Ectodermal cell (in vitro differentiated cells): ENCODE data around the gene PCSK6.

Experiments used
- H3K27ac ChIP-seq: 2 replicates; pipeline ENCODE4 v1.7.0; 2013; ENCODE audit warnings: mild to moderate bottlenecking, low read depth, low read length; ENCODE audit not compliant: insufficient read depth, poor library complexity, severe bottlenecking
- H3K27me3 ChIP-seq: 2 replicates; pipeline ENCODE4 v1.7.0; 2013; ENCODE audit warnings: mild to moderate bottlenecking, low read length; ENCODE audit not compliant: insufficient read depth, control insufficient read depth, poor library complexity, severe bottlenecking
- H3K36me3 ChIP-seq: one replicate; pipeline ENCODE4 v1.7.0; 2013; ENCODE audit warnings: low read length; ENCODE audit not compliant: control insufficient read depth, insufficient read depth
- H3K4me1 ChIP-seq: one replicate; pipeline ENCODE4 v1.7.0; 2013; ENCODE audit warnings: low read length; ENCODE audit not compliant: control insufficient read depth, insufficient read depth
- H3K4me3 ChIP-seq: 2 replicates; pipeline ENCODE4 v1.7.0; 2013; ENCODE audit warnings: low read depth, low read length, control low read depth; ENCODE audit not compliant: insufficient read depth
- H3K9me3 ChIP-seq: 2 replicates; pipeline ENCODE4 v1.7.0; 2013; ENCODE audit warnings: mild to moderate bottlenecking, low read length, moderate library complexity; ENCODE audit not compliant: control insufficient read depth
- WGBS, 2 experiments: methylation state at CpG; one replicate each; pipeline ENCODE4 v1.1.7; 2013; ENCODE audit warnings: missing lambda C conversion rate in 2 of 2; 5-methylcytosine and 5-hydroxymethylcytosine counted together

PCSK6 gene

GRCh38 chr15:101522621-101523559 is 33.4 kb upstream of the PCSK6 start:
- WGBS, 2 experiments: 92 to 93% methylated on average over 18 of the region's 18 CpGs
- no peaks in the 10 kb centered on the region for H3K9me3 ChIP-seq
- no peak overlapping the region for H3K4me3 ChIP-seq
- H3K27me3 ChIP-seq: no peaks in the 10 kb centered on the region
- no peak overlapping the region for H3K27ac ChIP-seq
- H3K36me3 ChIP-seq: no peaks in the 10 kb centered on the region
- no peaks in the 10 kb centered on the region for H3K4me1 ChIP-seq

GRCh38 chr15:101522091-101522490 is 32.6 kb upstream of the PCSK6 start:
- H3K4me3 ChIP-seq: no peak overlapping the region
- WGBS, 2 experiments: 85 to 86% methylated on average over 11 of the region's 11 CpGs
- H3K27ac ChIP-seq: no peak overlapping the region
- H3K36me3 ChIP-seq: no peaks in the 10 kb centered on the region
- no peaks in the 10 kb centered on the region for H3K9me3 ChIP-seq
- H3K27me3 ChIP-seq: no peaks in the 10 kb centered on the region
- H3K4me1 ChIP-seq: no peaks in the 10 kb centered on the region

- Histone ChIP-seq H3K4me1 (no peaks in the 10 kb centered on the region), H3K9me3 (no peaks in the 10 kb centered on the region), H3K27ac (no peak overlapping the region), H3K36me3 (no peaks in the 10 kb centered on the region), H3K4me3 (no peak overlapping the region), H3K27me3 (no peaks in the 10 kb centered on the region)
- 80 to 86% methylated on average over 3 to 5 of the region's 5 CpGs for WGBS, 2 experiments
These were observed 32.1 kb upstream of the PCSK6 start for GRCh38 chr15:101521591-101521990.

GRCh38 chr15:101521069-101521468 is 31.6 kb upstream of the PCSK6 start:
- no peaks in the 10 kb centered on the region for H3K36me3 ChIP-seq
- no peaks in the 10 kb centered on the region for H3K9me3 ChIP-seq
- no peaks in the 10 kb centered on the region for H3K27me3 ChIP-seq
- 89% methylated on average over 3 of the region's 3 CpGs for WGBS, 2 experiments
- no peak overlapping the region for H3K4me3 ChIP-seq
- no peaks in the 10 kb centered on the region for H3K4me1 ChIP-seq
- no peak overlapping the region for H3K27ac ChIP-seq

- Histone ChIP-seq H3K27me3 (no peaks in the 10 kb centered on the region), H3K4me3 (no peak overlapping the region), H3K4me1 (no peaks in the 10 kb centered on the region), H3K36me3 (no peaks in the 10 kb centered on the region), H3K9me3 (no peaks in the 10 kb centered on the region), H3K27ac (no peak overlapping the region)
- 84 to 87% methylated on average over 4 to 7 of the region's 7 CpGs for WGBS, 2 experiments
These were observed 30.9 kb upstream of the PCSK6 start for GRCh38 chr15:101520395-101520794.

- Histone ChIP-seq H3K4me3 (no peak overlapping the region), H3K4me1 (no peaks in the 10 kb centered on the region), H3K27ac (no peak overlapping the region), H3K9me3 (no peaks in the 10 kb centered on the region), H3K36me3 (no peaks in the 10 kb centered on the region), H3K27me3 (no peaks in the 10 kb centered on the region)
These were observed 28.0 kb upstream of the PCSK6 start for GRCh38 chr15:101517504-101517903.

- no peaks in the 10 kb centered on the region for H3K36me3 ChIP-seq
- no peak overlapping the region for H3K4me3 ChIP-seq
- no peaks in the 10 kb centered on the region for H3K4me1 ChIP-seq
- no peaks in the 10 kb centered on the region for H3K9me3 ChIP-seq
- WGBS, 2 experiments: 93 to 96% methylated on average over 6 to 7 of the region's 7 CpGs
- H3K27ac ChIP-seq: no peak overlapping the region
- H3K27me3 ChIP-seq: no peaks in the 10 kb centered on the region
These were observed 24.8 kb upstream of the PCSK6 start for GRCh38 chr15:101514318-101514717.

- no peak overlapping the region for H3K4me3 ChIP-seq
- H3K9me3 ChIP-seq: no peaks in the 10 kb centered on the region
- H3K4me1 ChIP-seq: no peaks in the 10 kb centered on the region
- no peaks in the 10 kb centered on the region for H3K27me3 ChIP-seq
- H3K27ac ChIP-seq: no peak overlapping the region
- H3K36me3 ChIP-seq: no peaks in the 10 kb centered on the region
These were observed 22.2 kb upstream of the PCSK6 start for GRCh38 chr15:101511717-101512116.

- WGBS, 2 experiments: 94 to 95% methylated on average over 7 of the region's 8 CpGs
These were observed 21.0 kb upstream of the PCSK6 start for GRCh38 chr15:101510212-101511197.

GRCh38 chr15:101509279-101509678 is 19.8 kb upstream of the PCSK6 start:
- H3K4me1 ChIP-seq: no peaks in the 10 kb centered on the region
- H3K9me3 ChIP-seq: no peaks in the 10 kb centered on the region
- H3K36me3 ChIP-seq: no peaks in the 10 kb centered on the region
- no peak overlapping the region for H3K27ac ChIP-seq
- H3K27me3 ChIP-seq: no peaks in the 10 kb centered on the region
- WGBS, 2 experiments: 59 to 72% methylated on average over 6 of the region's 6 CpGs
- no peak overlapping the region for H3K4me3 ChIP-seq

More at GRCh38 chr15:101510212-101511197, 21.0 kb upstream of the PCSK6 start:
- H3K9me3 ChIP-seq: no peaks in the 10 kb centered on the region
- H3K36me3 ChIP-seq: no peaks in the 10 kb centered on the region
- no peak overlapping the region for H3K4me3 ChIP-seq
- no peaks in the 10 kb centered on the region for H3K4me1 ChIP-seq
- no peaks in the 10 kb centered on the region for H3K27me3 ChIP-seq
- H3K27ac ChIP-seq: no peak overlapping the region
